Mammary epithelial cell (primary cell): ENCODE results near the gene F13B.

Experiments
- CTCF ChIP-seq, 2 donors: IDR thresholded peaks in 1 of 2; conservative IDR thresholded peaks in 1 of 2; 2 replicates each; pipeline ENCODE4 v1.5.1; 2011 to 2012; ENCODE audit warnings: inconsistent platforms in 2 of 2, low read length in 2 of 2, mild to moderate bottlenecking in 2 of 2, control low read depth in 1 of 2, low read depth in 1 of 2; ENCODE audit not compliant: insufficient read depth in 1 of 2; ENCODE audit errors: extremely low read depth in 1 of 2
- EZH2 ChIP-seq: IDR thresholded peaks from 2 replicates; pipeline ENCODE4 v1.6.1; 2012; ENCODE audit warnings: low read length, inconsistent platforms, borderline replicate concordance

DNA sequence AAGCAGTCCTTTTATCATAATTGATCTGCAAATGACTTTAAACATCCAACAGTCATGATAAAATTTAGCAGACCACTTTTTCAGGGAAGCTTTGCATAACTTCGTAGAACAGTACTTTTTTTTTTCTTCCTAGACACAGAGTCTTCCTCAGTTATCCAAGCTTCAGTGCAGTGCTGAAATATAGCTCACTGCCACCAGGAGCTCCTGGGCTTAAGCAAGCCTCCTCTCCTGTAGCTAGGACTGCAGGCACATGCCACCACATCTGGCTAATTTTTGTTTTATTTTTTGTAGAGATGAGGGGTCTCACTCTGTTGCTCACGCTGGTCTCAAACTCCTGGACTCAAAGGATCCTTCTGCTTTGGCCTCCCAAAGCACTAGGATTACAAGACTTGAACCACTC is 3.8 kb downstream of the F13B start:
- no peak for TF ChIP-seq CTCF (conservative IDR thresholded peaks at IDR 0.05 in 1 of 2, IDR thresholded peaks at IDR 0.05 in 1 of 2; ENCODE audit: extremely low read depth in 1 of 2, insufficient read depth in 1 of 2, low read depth in 1 of 2, low read length in 2 of 2)
- no peak for TF ChIP-seq EZH2
